Keratinocyte (primary cell): ENCODE data around the gene RHEB.

ENCODE experiments used
- EZH2 ChIP-seq: IDR thresholded peaks from one replicate; pipeline ENCODE4 v1.6.1; 2012; ENCODE audit warnings: inconsistent platforms, mild to moderate bottlenecking, low read length, moderate library complexity
- TF ChIP-seq, protein P1 (sequence below), 3 experiments: IDR thresholded peaks in 1 of 3; conservative IDR thresholded peaks in 1 of 3; optimal IDR thresholded peaks in 1 of 3; 2 replicates in 2 of 3; 3 replicates in 1 of 3; pipeline versions ENCODE3 to v1.5.1; 2011; ENCODE audit warnings: low read length in 3 of 3, mild to moderate bottlenecking in 3 of 3, moderate library complexity in 2 of 3, control low read depth in 1 of 3, inconsistent platforms in 1 of 3; ENCODE audit not compliant: insufficient read depth in 2 of 3; ENCODE audit errors: extremely low read depth in 1 of 3

DNA sequence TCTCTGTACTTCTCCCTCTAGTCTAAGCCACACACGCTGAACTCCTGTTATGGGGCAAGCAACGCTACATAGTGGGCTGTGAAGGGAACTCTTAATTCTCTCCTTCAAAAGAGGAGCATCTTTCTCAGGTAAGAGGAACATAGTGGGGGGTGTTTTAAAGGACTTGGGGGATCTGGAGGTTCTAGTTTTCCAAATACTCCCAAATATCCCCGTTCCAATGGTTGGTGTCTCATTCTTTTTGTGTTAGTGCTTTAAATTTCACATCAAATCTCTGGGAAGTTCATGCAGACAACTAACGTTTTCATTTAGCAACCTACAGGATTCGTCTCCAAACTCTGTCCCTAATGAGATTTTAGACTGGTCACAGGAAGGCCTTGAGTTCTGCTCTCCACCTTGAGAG is 97.5 kb downstream of the RHEB start:
- TF ChIP-seq, protein P1, sequence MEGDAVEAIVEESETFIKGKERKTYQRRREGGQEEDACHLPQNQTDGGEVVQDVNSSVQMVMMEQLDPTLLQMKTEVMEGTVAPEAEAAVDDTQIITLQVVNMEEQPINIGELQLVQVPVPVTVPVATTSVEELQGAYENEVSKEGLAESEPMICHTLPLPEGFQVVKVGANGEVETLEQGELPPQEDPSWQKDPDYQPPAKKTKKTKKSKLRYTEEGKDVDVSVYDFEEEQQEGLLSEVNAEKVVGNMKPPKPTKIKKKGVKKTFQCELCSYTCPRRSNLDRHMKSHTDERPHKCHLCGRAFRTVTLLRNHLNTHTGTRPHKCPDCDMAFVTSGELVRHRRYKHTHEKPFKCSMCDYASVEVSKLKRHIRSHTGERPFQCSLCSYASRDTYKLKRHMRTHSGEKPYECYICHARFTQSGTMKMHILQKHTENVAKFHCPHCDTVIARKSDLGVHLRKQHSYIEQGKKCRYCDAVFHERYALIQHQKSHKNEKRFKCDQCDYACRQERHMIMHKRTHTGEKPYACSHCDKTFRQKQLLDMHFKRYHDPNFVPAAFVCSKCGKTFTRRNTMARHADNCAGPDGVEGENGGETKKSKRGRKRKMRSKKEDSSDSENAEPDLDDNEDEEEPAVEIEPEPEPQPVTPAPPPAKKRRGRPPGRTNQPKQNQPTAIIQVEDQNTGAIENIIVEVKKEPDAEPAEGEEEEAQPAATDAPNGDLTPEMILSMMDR (optimal IDR thresholded peaks at IDR 0.05 in 1 of 3, IDR thresholded peaks at IDR 0.05 in 1 of 3, conservative IDR thresholded peaks at IDR 0.05 in 1 of 3; ENCODE audit: extremely low read depth in 1 of 3, insufficient read depth in 2 of 3, low read length in 3 of 3) = no peak
- no peak for TF ChIP-seq EZH2
